ENCODE results near the gene SGMS2.
"Not testable (repeated sequence)": the region's sequence is repeated elsewhere in the genome, so short reads cannot be mapped to it uniquely, and the experiment has no call there.

SGMS2 gene

DNA sequence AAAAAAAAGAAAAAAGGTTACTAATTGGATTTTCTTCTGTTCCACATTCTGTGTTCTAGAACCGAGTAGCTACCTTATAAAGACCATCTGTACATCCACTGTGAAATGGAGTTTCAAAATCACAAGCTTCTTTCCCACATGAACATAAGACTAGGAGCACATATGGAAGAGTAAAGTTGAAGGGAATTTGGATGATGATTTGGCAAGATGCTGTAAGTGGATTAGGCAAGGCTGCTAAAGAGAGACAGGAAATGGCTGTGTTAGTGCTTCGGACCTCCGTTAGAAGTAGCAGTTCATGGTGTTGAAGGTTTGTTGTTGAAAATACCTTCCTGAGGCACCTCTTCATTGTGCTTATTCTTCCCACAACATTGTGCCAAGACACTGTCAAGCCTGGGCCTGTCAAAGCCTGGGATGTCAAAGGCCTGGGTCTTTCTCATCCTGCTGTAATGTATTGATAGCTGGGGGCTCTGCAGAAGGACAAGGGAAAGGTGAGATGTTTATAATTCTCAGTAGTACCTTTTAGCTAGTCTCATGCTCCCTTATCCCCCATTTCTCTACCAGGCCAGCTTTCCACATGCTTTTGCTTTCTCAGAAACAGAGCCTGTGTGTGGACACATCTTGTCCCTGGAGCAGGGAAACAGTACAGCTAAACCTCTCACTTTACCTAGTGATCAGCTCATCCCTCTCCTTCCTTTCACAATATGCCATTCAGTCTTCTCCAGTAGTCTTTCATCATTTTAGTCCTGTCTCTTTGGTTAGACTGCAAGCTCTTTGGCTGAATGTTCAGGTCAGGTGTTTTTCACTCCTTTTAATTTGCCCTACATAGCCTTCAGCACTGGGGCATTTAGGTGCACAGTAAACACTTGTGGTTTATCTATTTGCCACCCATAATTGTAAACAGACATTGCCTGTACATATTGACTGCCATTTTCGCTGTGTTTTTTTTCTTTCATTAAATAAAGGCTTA is 68.7 kb downstream of the SGMS2 start:
- Histone ChIP-seq H3K27ac (ENCODE audit: low read depth, low read length) (no peak overlapping the region), H3K36me3 (ENCODE audit: insufficient read depth, low read length) (peaks cover 22% of the 10 kb centered on the region), H3K4me3 (ENCODE audit: low read depth, low read length) (no peak overlapping the region), H3K27me3 (ENCODE audit: insufficient read depth, low read length) (no peaks in the 10 kb centered on the region), H3K4me1 (ENCODE audit: control insufficient read depth, insufficient read depth, low read length, unreplicated experiment) (peaks cover 30% of the 10 kb centered on the region), H3K79me2 (ENCODE audit: control insufficient read depth, insufficient read depth, low read length, unreplicated experiment) (peaks cover 15% of the 10 kb centered on the region), H2AFZ (ENCODE audit: low read length, unreplicated experiment) (no peak overlapping the region)

DNA sequence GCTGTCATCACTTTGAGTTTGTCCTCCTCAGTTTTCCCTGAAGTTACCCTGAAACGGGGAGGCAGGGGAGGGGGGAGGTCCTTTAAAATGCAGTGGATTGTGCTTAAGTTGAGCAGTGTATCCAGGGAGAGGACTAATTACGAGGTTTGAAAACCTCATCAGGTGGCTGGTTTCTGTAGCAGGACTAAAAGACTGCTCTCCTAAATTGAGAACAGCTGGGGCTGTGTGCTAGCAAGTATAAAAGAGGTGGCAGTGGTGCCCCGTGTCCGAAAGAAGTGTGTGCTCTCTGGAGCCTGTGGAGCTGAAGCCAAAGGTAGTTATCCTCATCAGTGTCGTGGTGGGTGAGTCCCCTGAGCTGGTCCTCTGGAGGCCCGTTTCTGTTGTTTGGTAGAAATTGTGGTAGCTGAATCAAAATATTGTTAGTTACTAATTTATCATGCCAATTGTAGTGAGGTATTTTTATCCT is 69.4 kb downstream of the SGMS2 start:
- no peak overlapping the region for H3K27ac ChIP-seq (ENCODE audit: low read depth, low read length)
- no peak overlapping the region for H3K4me3 ChIP-seq (ENCODE audit: low read depth, low read length)
- H3K79me2 ChIP-seq (ENCODE audit: control insufficient read depth, insufficient read depth, low read length, unreplicated experiment): peaks cover 22% of the 10 kb centered on the region
- no peak overlapping the region for H2AFZ ChIP-seq (ENCODE audit: low read length, unreplicated experiment)
- H3K36me3 ChIP-seq (ENCODE audit: insufficient read depth, low read length): peaks cover 24% of the 10 kb centered on the region
- peaks cover 30% of the 10 kb centered on the region for H3K4me1 ChIP-seq (ENCODE audit: control insufficient read depth, insufficient read depth, low read length, unreplicated experiment)
- H3K27me3 ChIP-seq (ENCODE audit: insufficient read depth, low read length): no peaks in the 10 kb centered on the region

DNA sequence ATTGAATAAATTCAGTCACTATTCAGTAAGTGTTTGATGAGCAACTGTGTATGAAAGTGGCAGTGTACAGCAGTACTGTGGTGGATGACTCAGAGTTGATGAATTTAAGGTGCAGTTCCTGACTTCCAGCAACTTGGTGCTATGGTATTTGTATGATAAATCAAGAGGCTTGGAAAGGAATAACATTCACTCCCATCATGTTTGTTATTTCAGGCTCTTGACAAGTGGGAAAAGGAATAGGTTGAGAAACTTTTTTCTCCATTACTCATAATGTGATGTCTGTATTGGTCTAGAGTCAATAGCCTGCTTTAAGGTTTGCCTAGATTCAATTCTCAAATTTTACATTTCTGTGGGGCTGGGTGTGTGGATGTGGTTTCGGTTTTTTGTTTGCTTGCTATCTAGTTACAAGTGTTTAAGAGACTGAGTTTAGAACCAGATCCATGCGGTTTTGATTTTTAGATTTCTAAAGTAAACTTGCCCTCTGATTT is 71.5 kb downstream of the SGMS2 start:
- peak overlapping the region; percentile 64 for H3K4me3 ChIP-seq (ENCODE audit: low read depth, low read length)
- H3K36me3 ChIP-seq (ENCODE audit: insufficient read depth, low read length): peaks cover 30% of the 10 kb centered on the region
- peak overlapping the region; percentile 11 for H2AFZ ChIP-seq (ENCODE audit: low read length, unreplicated experiment)
- peaks cover 26% of the 10 kb centered on the region for H3K79me2 ChIP-seq (ENCODE audit: control insufficient read depth, insufficient read depth, low read length, unreplicated experiment)
- H3K4me1 ChIP-seq (ENCODE audit: control insufficient read depth, insufficient read depth, low read length, unreplicated experiment): peaks cover 30% of the 10 kb centered on the region
- H3K27me3 ChIP-seq (ENCODE audit: insufficient read depth, low read length): no peaks in the 10 kb centered on the region
- H3K27ac ChIP-seq (ENCODE audit: low read depth, low read length): peak overlapping the region; percentile 92

DNA sequence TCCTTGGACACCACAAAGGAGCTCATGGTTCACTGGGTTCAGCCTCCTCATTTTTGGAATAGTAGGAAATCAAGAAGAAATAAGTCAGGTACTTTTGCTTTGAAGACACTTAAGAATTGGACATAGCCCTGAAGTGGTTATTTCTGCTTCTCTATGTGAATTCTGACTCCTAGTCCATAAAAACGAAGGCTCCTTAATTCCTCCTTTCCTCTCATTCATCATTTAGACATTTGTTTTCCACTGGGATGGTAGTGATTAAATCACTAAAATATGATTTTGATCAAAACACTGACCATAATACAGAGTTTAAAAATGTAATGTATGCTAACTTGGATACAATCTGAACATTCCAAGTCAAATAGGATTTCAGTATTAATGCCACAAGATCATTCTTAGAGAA is 71.9 kb downstream of the SGMS2 start:
- peak overlapping the region; percentile 64 for H3K4me3 ChIP-seq (ENCODE audit: low read depth, low read length)
- peak overlapping the region; percentile 92 for H3K27ac ChIP-seq (ENCODE audit: low read depth, low read length)
- peaks cover 26% of the 10 kb centered on the region for H3K79me2 ChIP-seq (ENCODE audit: control insufficient read depth, insufficient read depth, low read length, unreplicated experiment)
- peaks cover 30% of the 10 kb centered on the region for H3K4me1 ChIP-seq (ENCODE audit: control insufficient read depth, insufficient read depth, low read length, unreplicated experiment)
- H3K27me3 ChIP-seq (ENCODE audit: insufficient read depth, low read length): no peaks in the 10 kb centered on the region
- peak overlapping the region; percentile 11 for H2AFZ ChIP-seq (ENCODE audit: low read length, unreplicated experiment)
- peaks cover 35% of the 10 kb centered on the region for H3K36me3 ChIP-seq (ENCODE audit: insufficient read depth, low read length)

DNA sequence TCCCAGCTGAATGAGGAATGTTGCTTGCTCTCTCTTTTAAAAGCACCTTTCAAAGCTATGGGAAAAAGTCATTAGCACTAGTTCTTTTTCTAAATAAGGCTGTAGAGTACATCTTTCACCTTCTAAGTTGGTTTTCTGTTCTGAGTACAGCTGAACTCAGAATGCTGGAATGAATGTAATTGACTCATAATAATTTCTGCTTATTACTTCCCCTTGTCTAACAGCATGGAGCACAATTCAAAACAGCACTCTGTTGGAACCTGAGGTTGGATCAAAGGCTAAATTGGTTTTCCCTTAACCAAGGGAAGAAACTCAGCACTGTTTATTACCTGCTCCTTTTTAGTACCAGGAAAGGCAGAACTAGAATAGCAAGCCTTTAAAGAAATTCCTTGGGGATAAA is 73.1 kb downstream of the SGMS2 start:
- H2AFZ ChIP-seq (ENCODE audit: low read length, unreplicated experiment): no peak overlapping the region
- H3K27me3 ChIP-seq (ENCODE audit: insufficient read depth, low read length): no peaks in the 10 kb centered on the region
- no peak overlapping the region for H3K27ac ChIP-seq (ENCODE audit: low read depth, low read length)
- peaks cover 30% of the 10 kb centered on the region for H3K4me1 ChIP-seq (ENCODE audit: control insufficient read depth, insufficient read depth, low read length, unreplicated experiment)
- H3K36me3 ChIP-seq (ENCODE audit: insufficient read depth, low read length): peaks cover 35% of the 10 kb centered on the region
- no peak overlapping the region for H3K4me3 ChIP-seq (ENCODE audit: low read depth, low read length)
- H3K79me2 ChIP-seq (ENCODE audit: control insufficient read depth, insufficient read depth, low read length, unreplicated experiment): peaks cover 26% of the 10 kb centered on the region

DNA sequence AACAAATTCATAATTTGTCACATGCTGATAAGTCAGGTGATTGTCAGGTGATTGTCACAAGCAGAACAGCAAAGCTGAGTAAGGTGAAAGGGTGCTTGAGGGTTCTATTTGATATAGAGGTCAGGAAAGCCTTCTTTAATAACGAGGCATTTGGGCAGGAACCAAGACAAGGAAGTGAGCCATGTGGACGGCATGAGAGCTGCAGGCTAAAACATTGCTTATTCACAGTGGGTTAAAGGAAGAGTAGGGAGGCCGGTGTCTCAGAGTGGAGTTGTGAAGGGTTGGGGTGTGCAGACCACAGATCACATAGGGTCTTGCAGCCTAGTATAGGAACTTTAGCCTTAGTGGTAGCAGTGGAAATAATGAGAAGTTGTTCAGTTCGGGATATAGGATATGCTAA is 75.3 kb downstream of the SGMS2 start:
- no peaks in the 10 kb centered on the region for H3K27me3 ChIP-seq (ENCODE audit: insufficient read depth, low read length)
- no peak overlapping the region for H3K4me3 ChIP-seq (ENCODE audit: low read depth, low read length)
- peaks cover 49% of the 10 kb centered on the region for H3K36me3 ChIP-seq (ENCODE audit: insufficient read depth, low read length)

DNA sequence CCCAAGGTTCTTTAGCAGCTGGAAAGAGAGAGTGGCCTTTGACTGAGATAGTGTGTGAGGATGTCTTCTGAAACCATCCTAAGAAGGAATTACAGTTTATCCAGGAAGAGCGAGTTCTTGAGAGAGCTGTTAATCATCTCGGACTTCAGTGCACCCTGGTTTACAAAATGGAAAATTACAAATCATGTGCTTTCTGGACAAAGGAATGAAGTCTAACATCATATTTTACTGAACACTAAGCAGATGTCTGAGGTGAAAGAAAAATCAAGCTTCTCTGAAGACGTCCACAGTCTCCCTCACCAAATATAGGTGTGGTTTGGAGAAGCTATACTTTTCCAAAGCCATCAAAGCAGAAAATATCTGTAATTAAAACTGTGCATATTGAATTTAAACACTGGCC is 75.8 kb downstream of the SGMS2 start:
- H3K27ac ChIP-seq (ENCODE audit: low read depth, low read length): no peak overlapping the region
- H3K4me1 ChIP-seq (ENCODE audit: control insufficient read depth, insufficient read depth, low read length, unreplicated experiment): peaks cover 22% of the 10 kb centered on the region
- no peak overlapping the region for H2AFZ ChIP-seq (ENCODE audit: low read length, unreplicated experiment)
- H3K79me2 ChIP-seq (ENCODE audit: control insufficient read depth, insufficient read depth, low read length, unreplicated experiment): peaks cover 24% of the 10 kb centered on the region
- H3K27me3 ChIP-seq (ENCODE audit: insufficient read depth, low read length): no peaks in the 10 kb centered on the region
- H3K36me3 ChIP-seq (ENCODE audit: insufficient read depth, low read length): peaks cover 44% of the 10 kb centered on the region
- H3K4me3 ChIP-seq (ENCODE audit: low read depth, low read length): no peak overlapping the region

More for the DNA sequence above, 75.3 kb downstream of the SGMS2 start:
- H3K4me1 ChIP-seq (ENCODE audit: control insufficient read depth, insufficient read depth, low read length, unreplicated experiment): peaks cover 26% of the 10 kb centered on the region
- peaks cover 26% of the 10 kb centered on the region for H3K79me2 ChIP-seq (ENCODE audit: control insufficient read depth, insufficient read depth, low read length, unreplicated experiment)
- H2AFZ ChIP-seq (ENCODE audit: low read length, unreplicated experiment): no peak overlapping the region
- no peak overlapping the region for H3K27ac ChIP-seq (ENCODE audit: low read depth, low read length)

DNA sequence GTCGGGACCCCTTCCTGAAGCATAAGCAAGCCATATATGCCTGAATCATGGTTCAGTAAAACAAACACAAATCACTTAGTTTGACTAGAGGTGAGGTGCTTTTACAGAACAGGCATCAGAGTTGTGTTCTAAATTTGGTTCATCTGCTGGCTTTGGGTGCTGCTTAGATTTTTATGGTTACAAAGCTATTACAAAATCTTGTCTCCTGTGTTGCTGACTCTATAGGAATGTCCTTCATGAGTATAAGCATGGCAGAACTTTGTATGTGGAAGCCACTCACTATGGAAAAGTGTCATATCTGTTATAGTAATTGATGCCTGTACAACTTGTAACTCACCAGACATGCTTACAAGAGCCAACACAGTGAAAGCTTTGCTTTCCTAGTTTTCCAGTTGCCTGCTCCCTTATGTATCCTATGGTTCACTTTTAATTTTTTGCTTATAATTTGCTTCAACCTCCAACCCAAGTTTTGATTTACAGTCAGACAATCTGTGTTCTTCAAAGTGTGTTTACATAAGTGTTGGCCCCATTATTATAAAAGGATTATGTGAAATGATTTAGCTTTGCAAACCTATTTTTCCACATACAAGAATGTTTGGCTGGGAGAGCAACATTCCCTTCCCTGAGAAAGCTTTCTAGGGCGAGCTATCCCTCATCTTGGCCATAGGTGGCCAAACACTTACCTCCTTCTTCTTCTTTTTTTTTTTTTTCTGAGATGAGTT is 76.6 kb downstream of the SGMS2 start:
- Histone ChIP-seq H2AFZ (ENCODE audit: low read length, unreplicated experiment) (no peak overlapping the region), H3K79me2 (ENCODE audit: control insufficient read depth, insufficient read depth, low read length, unreplicated experiment) (peaks cover 22% of the 10 kb centered on the region), H3K36me3 (ENCODE audit: insufficient read depth, low read length) (peaks cover 43% of the 10 kb centered on the region), H3K4me3 (ENCODE audit: low read depth, low read length) (no peak overlapping the region), H3K4me1 (ENCODE audit: control insufficient read depth, insufficient read depth, low read length, unreplicated experiment) (peaks cover 16% of the 10 kb centered on the region), H3K27me3 (ENCODE audit: insufficient read depth, low read length) (no peaks in the 10 kb centered on the region), H3K27ac (ENCODE audit: low read depth, low read length) (no peak overlapping the region)

DNA sequence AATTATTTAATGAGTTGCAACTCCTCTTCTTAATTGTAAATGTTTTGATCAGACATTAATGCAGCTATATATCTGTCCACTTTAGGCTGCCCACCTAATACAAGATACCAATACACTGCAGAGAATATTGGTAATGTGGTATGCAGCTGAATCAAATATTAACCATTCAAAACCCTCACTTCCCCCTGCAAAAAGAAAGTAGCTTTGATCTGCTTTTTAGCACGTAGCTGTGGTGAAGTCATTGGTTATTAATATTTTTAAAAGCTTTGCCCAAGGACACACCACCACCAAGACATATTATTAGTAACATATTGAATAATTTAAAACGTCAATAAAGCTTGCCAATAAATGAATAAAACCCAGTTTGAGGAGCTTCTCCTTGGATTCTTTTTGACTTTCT is 78.0 kb downstream of the SGMS2 start:
- H3K4me3 ChIP-seq (ENCODE audit: low read depth, low read length): no peak overlapping the region
- peaks cover 3% of the 10 kb centered on the region for H3K4me1 ChIP-seq (ENCODE audit: control insufficient read depth, insufficient read depth, low read length, unreplicated experiment)
- H3K36me3 ChIP-seq (ENCODE audit: insufficient read depth, low read length): peaks cover 43% of the 10 kb centered on the region
- no peaks in the 10 kb centered on the region for H3K27me3 ChIP-seq (ENCODE audit: insufficient read depth, low read length)
- peaks cover 12% of the 10 kb centered on the region for H3K79me2 ChIP-seq (ENCODE audit: control insufficient read depth, insufficient read depth, low read length, unreplicated experiment)
- H3K27ac ChIP-seq (ENCODE audit: low read depth, low read length): no peak overlapping the region
- no peak overlapping the region for H2AFZ ChIP-seq (ENCODE audit: low read length, unreplicated experiment)

DNA sequence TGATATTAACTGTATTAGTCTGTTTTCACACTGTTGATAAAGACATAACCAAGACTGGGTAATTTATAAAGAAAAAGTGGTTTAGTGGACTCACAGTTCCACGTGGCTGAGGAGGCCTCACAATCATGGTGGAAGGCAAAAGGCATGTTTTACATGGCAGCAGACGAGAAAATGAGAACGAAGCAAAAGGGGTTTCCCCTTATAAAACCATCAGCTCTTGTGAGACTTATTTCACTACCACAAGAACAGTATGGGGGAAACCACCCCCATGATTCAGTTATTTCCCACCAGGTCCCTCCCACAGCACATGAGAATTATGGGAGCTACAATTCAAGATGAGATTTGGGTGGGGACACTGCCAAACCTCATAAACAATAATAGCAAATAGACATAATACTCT is 80.3 kb downstream of the SGMS2 start:
- peaks cover 32% of the 10 kb centered on the region for H3K36me3 ChIP-seq (ENCODE audit: insufficient read depth, low read length)
- not testable (repeated sequence) for H3K27me3 ChIP-seq (ENCODE audit: insufficient read depth, low read length); H3K79me2 ChIP-seq (ENCODE audit: control insufficient read depth, insufficient read depth, low read length, unreplicated experiment); H3K27ac ChIP-seq (ENCODE audit: low read depth, low read length); H3K4me1 ChIP-seq (ENCODE audit: control insufficient read depth, insufficient read depth, low read length, unreplicated experiment); H3K4me3 ChIP-seq (ENCODE audit: low read depth, low read length); H2AFZ ChIP-seq (ENCODE audit: low read length, unreplicated experiment)

Data from ACC112 (cell line).